Mucosa of rectum (tissue), 2 donors: ENCODE measurements around the gene ANK2.

ENCODE experiments used
- H3K27ac ChIP-seq, 2 donors: one replicate each; pipeline ENCODE4 v1.7.0; 2013; ENCODE audit warnings: inconsistent platforms in 2 of 2, low read depth in 2 of 2, low read length in 2 of 2
- H3K27me3 ChIP-seq, 2 donors: one replicate each; pipeline ENCODE4 v1.7.0; 2013; ENCODE audit warnings: low read length in 2 of 2; ENCODE audit not compliant: control insufficient read depth in 2 of 2, insufficient read depth in 2 of 2
- H3K36me3 ChIP-seq, 2 donors: one replicate each; pipeline ENCODE4 v1.7.0; 2013; ENCODE audit warnings: low read length in 2 of 2; ENCODE audit not compliant: control insufficient read depth in 2 of 2, insufficient read depth in 2 of 2
- H3K4me1 ChIP-seq, 2 donors: one replicate each; pipeline ENCODE4 v1.7.0; 2013; ENCODE audit warnings: low read length in 2 of 2, mild to moderate bottlenecking in 1 of 2; ENCODE audit not compliant: control insufficient read depth in 2 of 2, insufficient read depth in 2 of 2
- H3K4me3 ChIP-seq, 2 donors: one replicate each; pipeline ENCODE4 v1.7.0; 2013; ENCODE audit warnings: low read length in 2 of 2
- H3K9ac ChIP-seq, 2 donors: one replicate each; pipeline ENCODE4 v1.7.0; 2013; ENCODE audit warnings: low read length in 2 of 2, low read depth in 1 of 2, mild to moderate bottlenecking in 1 of 2
- H3K9me3 ChIP-seq, 2 donors: one replicate each; pipeline ENCODE4 v1.7.0; 2013; ENCODE audit warnings: low read length in 2 of 2; ENCODE audit not compliant: control insufficient read depth in 2 of 2
- donor health status: healthy.
- donor health status: Normal muscosa, but diverticular disease.

The ANK2 gene

DNA sequence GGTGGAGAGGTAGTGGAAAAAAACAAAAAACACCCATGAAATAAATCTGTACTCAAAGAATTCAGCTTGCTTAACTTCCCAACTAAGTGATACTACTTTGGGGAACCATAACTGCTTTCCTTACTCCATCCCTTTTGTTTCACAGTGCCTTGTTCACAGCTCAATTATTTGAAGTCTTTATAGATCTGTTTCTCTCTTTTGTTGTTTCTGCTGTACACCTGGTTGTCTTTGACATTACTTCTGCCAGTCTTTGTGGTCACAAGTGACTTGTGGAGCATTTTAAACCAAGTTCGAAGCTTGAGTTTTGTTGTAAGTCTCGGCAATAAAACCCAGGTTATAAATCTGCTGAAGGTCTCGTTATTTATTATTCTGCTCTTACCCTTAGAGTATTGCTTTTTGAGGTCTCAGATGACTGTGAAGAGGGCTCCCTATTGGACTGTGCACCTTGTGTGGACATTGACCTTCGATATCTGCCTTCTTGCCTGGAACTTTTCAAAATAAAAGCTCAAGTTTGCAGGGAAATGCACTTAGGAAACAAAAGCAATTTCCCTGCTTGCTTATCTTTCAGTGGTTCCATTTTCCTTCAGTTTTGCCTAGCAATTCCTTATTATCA is 59.8 kb downstream of the ANK2 start:
- Histone ChIP-seq H3K9ac (no peak overlapping the region), H3K36me3 (no peaks in the 10 kb centered on the region), H3K27me3 (no peaks in the 10 kb centered on the region), H3K27ac (no peak overlapping the region), H3K4me1 (no peaks in the 10 kb centered on the region), H3K9me3 (no peaks in the 10 kb centered on the region), H3K4me3 (no peak overlapping the region)

DNA sequence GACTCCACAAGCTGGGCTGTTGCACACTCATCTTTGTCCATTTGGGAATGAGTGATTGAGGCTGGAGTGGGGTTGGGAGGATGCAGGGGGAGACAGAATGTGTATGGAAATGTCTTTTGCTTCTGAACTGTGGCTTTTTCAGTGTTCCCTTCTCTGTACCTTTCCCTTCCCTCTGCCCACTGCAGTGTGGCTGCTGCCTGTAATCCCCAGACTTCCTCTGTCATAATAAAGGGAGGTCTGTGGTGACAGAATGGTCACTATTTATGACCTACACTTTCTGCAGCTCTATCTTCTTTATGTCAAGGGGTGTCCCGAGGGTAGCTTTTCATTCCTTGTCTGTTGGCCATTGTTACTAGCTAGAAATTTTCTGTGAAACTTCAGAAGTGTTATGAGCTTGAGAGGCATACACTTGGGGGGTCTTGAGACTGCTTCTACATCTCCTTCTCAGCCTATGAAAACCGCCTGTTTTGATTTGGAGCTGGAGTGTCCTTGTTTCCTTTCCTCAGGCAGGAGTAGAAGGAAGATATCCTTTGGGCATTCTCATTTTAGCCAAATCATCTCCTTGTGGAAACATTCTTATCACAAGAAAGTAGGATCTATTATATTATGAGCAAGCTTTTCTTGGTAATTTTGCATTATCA is 63.0 kb downstream of the ANK2 start:
- H3K4me3 ChIP-seq, result no peak overlapping the region
- H3K36me3 ChIP-seq, result no peaks in the 10 kb centered on the region
- no peaks in the 10 kb centered on the region for H3K4me1 ChIP-seq
- no peak overlapping the region for H3K27ac ChIP-seq
- no peaks in the 10 kb centered on the region for H3K27me3 ChIP-seq
- no peak overlapping the region for H3K9ac ChIP-seq
- no peaks in the 10 kb centered on the region for H3K9me3 ChIP-seq

GRCh38 chr4:113113151-113113550 is 63.7 kb downstream of the ANK2 start:
- no peaks in the 10 kb centered on the region for H3K27me3 ChIP-seq
- H3K27ac ChIP-seq, result no peak overlapping the region
- H3K4me3 ChIP-seq, result no peak overlapping the region
- H3K4me1 ChIP-seq, result no peaks in the 10 kb centered on the region
- H3K36me3 ChIP-seq, result no peaks in the 10 kb centered on the region
- no peak overlapping the region for H3K9ac ChIP-seq
- no peaks in the 10 kb centered on the region for H3K9me3 ChIP-seq

DNA sequence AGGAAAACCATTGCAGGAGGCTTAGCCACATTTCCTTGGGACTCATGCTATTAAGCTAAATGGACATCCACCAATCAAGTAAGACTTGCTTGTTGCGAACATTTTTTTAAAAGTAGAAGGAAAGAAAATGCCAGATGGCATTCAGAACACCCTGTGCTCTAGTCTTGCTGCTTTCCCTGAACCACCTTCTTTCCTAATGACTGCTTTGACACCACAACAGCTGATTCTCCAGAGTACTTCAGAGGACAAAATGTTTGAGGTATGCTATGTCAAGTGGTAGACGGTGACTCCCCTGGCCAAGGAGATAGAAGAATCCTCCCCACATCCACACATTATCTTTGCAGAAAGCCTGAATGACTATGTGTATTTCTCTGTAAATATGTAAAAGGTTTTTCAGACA is 65.4 kb downstream of the ANK2 start:
- H3K9ac ChIP-seq, result no peak overlapping the region
- H3K27me3 ChIP-seq, result no peaks in the 10 kb centered on the region
- H3K27ac ChIP-seq, result no peak overlapping the region
- H3K4me3 ChIP-seq, result no peak overlapping the region
- H3K4me1 ChIP-seq, result no peaks in the 10 kb centered on the region
- H3K36me3 ChIP-seq, result no peaks in the 10 kb centered on the region
- H3K9me3 ChIP-seq, result no peaks in the 10 kb centered on the region

DNA sequence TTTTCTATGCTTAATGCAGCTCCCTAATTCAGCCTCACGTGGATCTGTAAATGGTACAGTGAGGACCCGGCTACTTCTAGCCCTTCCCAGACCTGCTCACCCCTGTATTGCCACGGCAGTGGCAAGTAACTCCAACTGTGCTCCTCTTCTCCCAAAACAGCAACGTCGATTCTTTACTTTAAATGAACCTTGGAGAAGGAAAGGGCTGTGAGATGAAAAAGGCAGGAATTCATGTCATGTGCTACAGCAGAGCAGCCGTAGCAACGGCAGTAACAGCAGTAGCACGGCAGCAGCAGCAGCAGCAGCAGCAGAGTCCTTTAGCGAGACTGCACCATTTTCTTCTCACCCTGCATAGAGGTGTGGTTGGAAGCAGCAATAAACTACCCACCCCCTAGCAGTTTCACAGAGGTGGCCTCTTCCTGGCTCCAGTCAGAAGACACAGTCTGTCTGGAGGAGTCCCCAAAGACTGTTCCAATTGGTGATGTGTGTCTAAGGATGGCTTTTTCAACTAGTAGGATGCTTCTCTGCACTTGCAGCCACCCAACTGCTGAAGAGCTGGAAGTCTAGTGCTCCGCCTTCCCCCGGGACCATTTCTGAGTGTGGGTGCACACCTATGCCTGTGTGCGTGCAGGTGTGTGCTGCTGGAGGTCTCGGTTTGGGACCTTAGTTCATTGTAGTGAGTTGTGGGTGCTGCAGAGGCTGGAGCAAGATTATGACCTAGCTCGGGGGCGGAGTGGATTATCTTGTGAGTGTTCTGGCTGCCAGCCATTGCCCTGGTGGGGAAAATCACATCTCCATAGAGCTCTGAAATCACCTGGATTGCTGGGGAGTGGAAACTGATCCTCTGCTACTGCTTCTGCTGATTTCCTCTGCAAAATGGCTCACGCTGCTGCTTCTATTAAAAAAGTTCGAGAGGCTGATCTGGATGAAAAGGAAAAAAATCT is 67.2 kb downstream of the ANK2 start:
- Histone ChIP-seq H3K36me3 (no peaks in the 10 kb centered on the region), H3K9me3 (no peaks in the 10 kb centered on the region), H3K9ac (no peak overlapping the region), H3K27me3 (no peaks in the 10 kb centered on the region), H3K27ac (no peak overlapping the region), H3K4me1 (no peaks in the 10 kb centered on the region), H3K4me3 (no peak overlapping the region)

DNA sequence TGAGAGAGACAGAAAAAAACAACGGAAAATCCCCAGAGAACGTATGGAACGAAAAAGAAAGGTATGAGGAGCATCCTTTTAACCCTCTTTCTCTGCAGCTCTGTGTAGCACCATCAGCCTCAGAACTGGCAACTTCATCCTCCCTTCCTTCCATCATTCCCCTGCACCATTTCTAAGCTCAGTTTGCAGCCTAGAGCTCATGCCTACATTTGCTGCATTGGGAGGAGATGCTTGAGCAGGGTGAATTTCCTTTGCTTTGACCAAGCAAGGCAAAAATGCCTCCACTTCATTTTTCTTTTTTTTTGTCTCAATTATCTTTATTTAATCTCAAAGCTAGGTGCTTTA is 67.9 kb downstream of the ANK2 start:
- Histone ChIP-seq H3K9me3 (no peaks in the 10 kb centered on the region), H3K36me3 (no peaks in the 10 kb centered on the region), H3K9ac (no peak overlapping the region), H3K27me3 (no peaks in the 10 kb centered on the region), H3K27ac (no peak overlapping the region), H3K4me1 (no peaks in the 10 kb centered on the region), H3K4me3 (no peak overlapping the region)

DNA sequence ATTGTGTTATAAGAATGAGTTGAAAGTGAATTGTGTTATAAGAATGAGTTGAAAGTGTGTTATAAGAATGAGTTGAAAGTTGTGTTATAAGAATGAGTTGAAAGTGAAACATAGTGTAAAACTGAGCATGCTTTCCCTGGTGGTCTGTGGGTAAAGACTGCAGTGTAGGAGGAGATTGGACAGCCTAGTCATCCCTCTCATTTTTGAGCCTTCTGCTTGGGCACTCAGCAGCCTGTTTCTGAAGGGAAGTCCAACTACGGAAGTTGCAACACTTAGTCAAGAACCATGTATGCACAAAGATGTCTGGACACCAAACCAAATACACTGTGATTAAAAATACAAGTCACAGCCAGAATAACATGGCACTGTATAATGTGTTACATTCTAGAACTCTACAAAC is 72.6 kb downstream of the ANK2 start:
- H3K4me1 ChIP-seq, result no peaks in the 10 kb centered on the region
- H3K9me3 ChIP-seq, result no peaks in the 10 kb centered on the region
- H3K9ac ChIP-seq, result no peak overlapping the region
- no peaks in the 10 kb centered on the region for H3K27me3 ChIP-seq
- H3K36me3 ChIP-seq, result no peaks in the 10 kb centered on the region
- H3K27ac ChIP-seq, result no peak overlapping the region
- H3K4me3 ChIP-seq, result no peak overlapping the region

- no peaks in the 10 kb centered on the region for H3K4me1 ChIP-seq
- H3K36me3 ChIP-seq, result no peaks in the 10 kb centered on the region
- H3K9ac ChIP-seq, result no peak overlapping the region
- no peaks in the 10 kb centered on the region for H3K9me3 ChIP-seq
- no peaks in the 10 kb centered on the region for H3K27me3 ChIP-seq
- H3K4me3 ChIP-seq, result no peak overlapping the region
- no peak overlapping the region for H3K27ac ChIP-seq
Observed at GRCh38 chr4:113125418-113125817, 76.0 kb downstream of the ANK2 start.

GRCh38 chr4:113131136-113131535 is 81.7 kb downstream of the ANK2 start:
- Histone ChIP-seq H3K36me3 (no peaks in the 10 kb centered on the region), H3K27me3 (no peaks in the 10 kb centered on the region), H3K27ac (no peak overlapping the region), H3K4me3 (no peak overlapping the region), H3K4me1 (no peaks in the 10 kb centered on the region), H3K9me3 (no peaks in the 10 kb centered on the region), H3K9ac (no peak overlapping the region)

DNA sequence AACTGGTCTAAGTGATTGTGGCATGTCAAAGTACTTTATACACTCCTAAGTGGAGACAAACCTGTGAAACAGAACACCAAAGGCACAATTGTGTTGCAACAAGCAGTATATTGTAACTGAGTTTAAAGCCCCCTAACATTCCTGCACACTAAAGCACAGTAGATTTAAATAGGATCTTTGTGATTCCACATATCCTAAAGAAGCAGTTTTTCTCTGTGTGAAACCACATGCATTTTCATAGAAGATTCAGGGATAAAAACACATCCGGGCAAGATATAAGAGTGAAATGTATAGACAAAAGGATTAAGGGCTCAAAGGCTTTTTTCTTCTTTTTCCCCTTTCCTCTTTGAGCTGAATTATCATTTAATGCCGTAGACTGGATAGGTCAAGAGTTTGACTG is 82.2 kb downstream of the ANK2 start:
- no peaks in the 10 kb centered on the region for H3K36me3 ChIP-seq
- H3K4me1 ChIP-seq, result no peaks in the 10 kb centered on the region
- no peaks in the 10 kb centered on the region for H3K9me3 ChIP-seq
- H3K27me3 ChIP-seq, result no peaks in the 10 kb centered on the region
- H3K9ac ChIP-seq, result no peak overlapping the region
- no peak overlapping the region for H3K4me3 ChIP-seq
- no peak overlapping the region for H3K27ac ChIP-seq
